GDM1 (cell line): Measurements from ENCODE around the gene SPRR2G.
"Not testable (repeated sequence)": the region's sequence is repeated elsewhere in the genome, so short reads cannot be mapped to it uniquely, and the experiment has no call there.

ENCODE experiments used
- DNase-seq: peaks from one replicate; lab custom pipeline; 2025; lab: John Stamatoyannopoulos, UW

The SPRR2G gene

DNA sequence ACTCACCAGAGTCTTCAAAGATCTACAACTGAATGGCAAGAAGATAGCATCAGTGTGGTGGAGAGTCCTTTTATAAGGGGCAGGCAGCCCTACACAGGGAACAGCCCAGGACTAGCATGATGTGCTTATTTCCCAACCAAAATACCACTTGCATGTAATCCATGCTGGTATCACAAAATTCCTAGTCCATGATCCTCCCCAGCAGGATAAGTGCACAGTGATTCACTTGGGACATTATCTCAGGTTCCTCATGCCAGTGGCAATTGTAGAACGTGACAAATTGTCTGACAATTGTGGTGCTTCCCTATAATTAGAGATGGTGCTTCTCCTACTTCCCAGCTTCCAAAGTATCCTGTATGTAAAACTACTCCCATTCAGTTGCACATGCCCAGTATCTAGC, at the start of gene SPRR2G:
Gene SPRR2G, minus strand, starts transcription at position 45 of the 400 bp plus-strand sequence. CDS start 780 bp downstream, outside the sequence.
- DNase-seq = no peak

DNA sequence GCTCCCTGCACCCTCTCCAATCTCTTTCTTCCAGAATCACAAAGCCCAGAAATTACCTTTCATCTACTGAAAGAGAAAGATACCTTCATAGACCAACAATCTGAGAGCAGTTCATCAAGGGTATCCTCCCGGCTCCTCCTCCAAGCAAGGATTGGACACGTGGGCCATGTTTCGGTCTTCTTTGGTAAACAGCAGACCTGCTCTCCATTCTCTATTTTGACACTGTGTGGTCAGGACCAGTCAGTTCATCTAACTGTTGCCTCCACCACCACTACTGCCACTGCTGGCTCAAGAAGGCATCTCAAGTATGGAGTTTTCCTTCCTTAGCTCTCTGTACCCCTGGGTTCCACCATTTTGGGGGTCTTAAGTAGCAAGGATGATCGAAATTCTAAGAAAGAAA, 44.5 kb upstream of the SPRR2G start:
- no peak for DNase-seq

DNA sequence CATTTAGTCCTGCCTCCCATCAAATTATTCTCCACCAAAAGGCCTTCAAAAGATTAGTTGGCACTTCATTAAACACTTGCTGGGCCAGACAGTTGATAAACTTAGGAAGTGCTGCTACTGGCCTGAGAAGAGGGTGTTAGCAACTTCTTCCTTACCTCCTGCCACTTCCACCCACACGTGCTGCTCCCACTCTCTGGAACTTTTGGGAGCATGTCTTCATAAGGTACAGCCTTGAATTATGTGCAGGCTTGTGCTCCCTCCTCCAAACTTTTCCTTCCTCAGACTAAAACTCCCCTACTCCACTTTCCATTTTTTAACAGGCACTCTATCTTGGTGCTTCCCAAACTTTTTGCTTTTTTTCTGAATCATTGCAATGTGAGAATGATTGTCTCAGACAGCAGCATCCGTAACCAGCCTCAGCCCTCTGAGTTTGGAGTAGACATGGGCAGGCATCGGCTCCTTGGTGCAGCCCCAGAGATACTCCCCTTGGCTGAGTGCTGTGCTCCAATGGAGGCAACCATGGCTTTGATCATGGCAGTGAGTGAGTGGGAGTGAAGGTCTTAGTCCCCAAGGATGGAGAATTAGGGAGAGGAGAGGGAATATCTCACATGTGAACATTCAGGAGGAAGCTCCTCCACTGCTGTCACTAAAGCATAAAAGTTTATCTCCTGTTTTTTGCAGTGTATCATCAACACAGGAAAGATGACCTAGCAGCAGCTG, 43.8 kb upstream of the SPRR2G start:
- DNase-seq = no peak

DNA sequence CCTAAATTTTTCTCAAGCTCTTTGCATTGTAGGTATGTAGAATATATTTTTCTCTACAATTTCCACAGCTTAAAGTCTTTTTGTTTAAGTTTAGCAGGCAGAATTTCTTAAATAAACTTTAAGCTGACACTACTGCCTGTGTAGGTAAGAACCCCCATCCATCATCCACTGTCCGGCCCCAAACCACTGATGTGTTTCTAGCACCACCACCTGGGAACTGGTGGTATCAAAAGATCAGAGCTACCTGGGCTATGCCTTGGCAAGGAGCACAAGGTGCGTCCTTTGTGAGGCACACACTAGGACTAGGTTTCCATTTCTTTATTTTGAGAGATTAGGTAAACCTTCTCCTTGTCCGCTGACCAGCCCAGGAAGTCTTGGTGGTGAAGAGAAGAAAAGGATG, 42.0 kb upstream of the SPRR2G start:
- DNase-seq = no peak

DNA sequence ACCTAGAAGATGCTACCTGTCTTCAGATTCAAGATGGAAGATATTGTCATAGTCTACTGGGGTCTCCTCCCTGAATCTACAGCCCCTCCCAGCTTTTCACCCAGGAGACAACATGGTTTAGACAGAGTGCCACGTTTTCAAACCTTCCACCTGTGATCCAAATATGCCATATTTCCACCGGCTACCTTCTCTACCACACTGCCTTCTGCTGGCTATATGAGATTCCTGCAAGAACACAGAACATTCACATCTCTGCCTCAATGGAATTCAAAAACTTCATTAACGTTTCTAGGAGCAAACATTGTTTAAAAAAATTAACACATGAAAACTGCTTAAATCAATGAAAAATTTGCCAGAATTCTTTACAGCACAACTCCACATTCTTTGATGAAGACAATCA, 39.7 kb upstream of the SPRR2G start:
- no peak for DNase-seq

DNA sequence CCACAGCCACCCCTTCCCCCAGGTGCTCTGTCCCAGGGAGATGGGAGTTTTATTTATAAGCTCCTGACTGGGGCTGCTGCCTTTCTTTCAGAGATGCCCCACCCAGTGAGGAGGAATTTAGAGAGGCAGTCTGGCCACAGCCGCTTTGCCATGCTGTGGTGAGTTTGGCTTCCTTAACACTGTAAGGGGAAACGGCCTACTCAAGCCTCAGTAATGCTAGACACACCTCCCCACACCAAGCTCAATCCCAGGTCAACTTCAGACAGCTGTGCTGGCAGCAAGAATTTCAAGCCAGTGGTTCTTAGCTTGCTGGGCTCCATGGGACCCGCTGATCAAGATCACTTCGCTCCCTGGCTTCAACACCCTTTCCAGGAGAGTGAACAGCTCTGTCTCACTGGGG, 37.6 kb upstream of the SPRR2G start:
- not testable (repeated sequence) for DNase-seq

DNA sequence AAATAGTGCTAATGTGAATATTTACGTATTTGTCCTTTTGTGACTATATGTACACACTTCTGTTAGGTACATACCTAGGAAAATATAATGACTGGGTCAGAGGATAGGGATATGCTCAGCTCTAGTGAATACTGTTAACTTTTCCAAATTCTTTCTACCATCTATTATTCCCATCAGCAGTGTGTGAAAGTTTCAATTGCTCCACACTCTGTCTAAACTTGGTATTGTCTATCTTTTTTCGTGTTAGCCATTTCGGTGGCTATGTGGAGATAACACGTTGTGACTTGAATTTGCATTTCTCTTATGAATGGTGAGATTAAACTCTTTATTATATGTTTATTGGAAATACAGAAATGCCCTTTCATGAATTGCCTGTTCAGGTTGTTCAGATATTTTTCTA, 29.9 kb upstream of the SPRR2G start:
- no peak for DNase-seq

DNA sequence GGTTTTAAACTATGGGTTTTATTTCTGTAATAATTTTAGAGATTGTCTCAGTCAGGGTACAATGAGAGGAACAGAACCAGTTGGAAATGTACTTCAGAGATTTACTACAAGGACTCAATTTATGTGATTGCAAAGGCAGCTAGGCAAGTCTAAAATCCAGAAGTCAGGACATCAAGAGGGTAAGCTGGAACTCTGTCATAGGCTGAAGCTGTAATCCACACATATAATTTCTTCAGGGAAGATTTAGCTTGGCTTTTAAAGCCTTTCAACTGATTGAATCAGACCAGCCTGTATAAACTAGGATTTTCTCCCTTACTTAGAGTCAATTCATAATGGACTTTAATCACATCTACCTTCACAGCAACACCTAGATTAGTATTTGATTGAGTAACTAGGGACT, 28.2 kb upstream of the SPRR2G start:
- DNase-seq = no peak

DNA sequence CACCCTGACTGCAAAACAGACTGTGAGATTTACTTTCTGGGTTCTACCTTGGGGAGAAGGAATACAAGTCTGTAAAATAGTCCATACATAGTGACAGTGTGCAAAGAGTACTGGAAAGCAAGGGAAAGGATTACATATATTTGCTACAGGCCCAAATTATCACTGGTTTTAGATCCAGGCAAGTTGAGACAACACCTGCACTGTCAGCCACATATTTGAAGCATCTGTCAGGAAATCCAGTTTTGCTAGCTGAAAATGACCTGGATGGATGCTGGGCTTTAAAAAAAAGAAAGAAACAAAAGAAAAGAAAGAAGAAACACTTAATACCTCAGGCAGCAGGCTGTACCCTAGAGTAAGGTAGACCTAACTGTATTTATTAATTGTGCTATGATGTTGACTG, 23.9 kb upstream of the SPRR2G start:
- no peak for DNase-seq

DNA sequence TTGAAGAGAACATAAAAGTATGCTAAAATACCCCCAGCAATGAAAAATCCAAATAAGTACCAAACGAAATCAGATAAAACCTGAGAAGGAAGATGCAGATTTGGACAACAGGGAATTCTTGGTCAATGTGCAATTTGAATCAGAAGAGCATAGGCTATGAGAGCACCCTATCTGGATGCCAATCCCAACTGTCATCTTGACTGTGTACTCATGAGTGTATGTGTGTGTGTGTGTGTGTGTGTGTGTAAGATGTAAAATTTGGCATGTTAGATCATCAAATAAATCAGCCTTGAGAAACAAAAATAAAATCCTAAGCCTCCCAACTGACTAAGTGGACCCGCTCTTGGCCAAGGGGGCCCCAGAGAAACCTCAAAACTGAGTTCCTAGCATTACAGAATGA, 18.0 kb upstream of the SPRR2G start:
- DNase-seq = no peak

DNA sequence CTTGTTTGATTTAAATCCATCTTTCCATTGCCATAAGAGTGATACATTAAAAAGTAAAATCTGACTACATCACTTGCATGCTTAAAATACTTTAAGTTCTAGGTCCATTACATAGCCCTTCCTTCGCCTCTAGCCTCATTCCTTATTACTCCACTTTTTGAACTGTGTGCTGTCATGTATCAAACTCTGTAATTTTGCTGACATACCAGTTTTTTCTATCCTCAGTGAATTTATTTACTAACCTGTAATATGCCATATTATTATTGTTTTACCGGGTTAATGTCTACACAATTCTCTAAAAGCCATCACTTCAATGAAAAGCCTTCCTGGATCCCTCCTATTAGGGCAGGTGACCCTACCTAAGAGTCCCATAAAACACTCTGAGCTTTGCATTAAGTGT, 4.9 kb upstream of the SPRR2G start:
- no peak for DNase-seq

DNA sequence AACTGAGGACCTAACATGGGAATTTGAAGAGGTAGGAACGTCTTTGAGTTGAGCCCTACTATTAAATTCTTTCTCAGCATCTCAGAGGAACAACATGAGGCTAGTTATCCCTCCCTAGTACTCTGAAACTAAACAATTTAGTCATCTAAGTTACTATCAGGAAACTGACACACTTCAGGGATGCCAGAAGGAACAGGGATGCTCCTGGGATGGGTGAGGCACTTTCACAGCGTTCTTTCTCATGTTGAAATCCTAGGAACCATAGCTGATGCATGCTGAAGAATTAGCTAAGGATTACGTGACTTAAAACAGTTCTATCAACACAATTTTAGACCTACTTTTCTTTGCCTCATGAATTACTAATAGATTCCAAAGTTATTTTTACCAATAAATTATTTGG, 1.8 kb upstream of the SPRR2G start:
- DNase-seq = no peak

DNA sequence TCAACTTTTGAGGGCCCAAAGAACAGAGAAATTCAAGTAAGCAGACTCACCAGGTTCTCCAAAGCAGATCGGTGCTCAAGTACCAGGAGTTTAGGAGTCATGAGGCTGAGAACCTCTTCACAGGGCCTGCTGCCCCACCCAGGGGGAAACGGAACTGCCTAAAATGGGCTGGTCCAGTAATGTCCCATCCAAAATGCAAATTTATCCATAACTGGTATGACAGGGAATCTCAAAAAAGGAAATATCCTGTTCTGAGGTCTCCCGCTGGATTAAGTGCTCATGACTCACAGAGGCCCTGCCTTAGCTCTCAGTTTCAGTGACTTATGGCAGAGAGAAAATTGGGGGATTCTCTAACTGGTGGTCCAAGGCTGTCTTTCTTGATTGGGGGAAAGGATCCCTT, 9.3 kb downstream of the SPRR2G start:
- DNase-seq = no peak

DNA sequence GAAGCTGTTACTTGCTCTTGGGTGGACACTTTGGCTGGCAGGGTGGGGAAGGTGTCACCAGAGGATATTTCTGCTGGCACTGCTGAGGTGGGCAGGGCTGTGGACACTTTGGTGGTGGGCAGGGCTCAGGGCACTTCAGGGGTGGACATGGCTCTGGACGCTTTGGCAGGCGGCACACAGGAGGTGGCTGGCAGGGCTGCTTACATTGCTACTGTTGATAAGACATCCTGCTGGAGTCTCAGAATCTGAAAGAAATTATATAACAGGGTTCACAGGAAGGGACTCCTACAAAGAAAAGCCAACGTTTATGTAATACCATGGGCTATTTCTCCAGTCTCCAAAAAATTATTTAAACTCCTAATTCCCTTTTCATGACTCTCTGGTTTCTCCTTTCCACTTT, 10.2 kb downstream of the SPRR2G start:
- no peak for DNase-seq

DNA sequence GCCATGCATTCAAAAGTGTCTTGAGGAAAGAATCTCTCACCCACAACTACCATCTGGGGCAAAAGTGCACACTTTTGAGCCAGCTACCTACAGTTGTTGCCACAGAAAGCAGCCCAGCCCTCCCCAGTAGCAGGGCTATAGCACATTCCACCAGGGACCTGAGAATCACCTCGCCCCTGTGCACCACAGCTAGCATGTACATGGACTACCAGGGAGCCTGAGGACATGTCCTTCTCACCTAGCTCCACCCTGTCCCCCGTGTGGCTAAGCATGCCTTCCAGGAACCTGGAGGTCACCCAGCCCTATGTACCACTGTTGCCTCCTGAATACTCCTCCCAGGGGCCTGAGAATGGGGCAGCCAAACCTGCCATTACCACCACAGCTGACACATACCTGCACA, 16.9 kb downstream of the SPRR2G start:
- no peak for DNase-seq

DNA sequence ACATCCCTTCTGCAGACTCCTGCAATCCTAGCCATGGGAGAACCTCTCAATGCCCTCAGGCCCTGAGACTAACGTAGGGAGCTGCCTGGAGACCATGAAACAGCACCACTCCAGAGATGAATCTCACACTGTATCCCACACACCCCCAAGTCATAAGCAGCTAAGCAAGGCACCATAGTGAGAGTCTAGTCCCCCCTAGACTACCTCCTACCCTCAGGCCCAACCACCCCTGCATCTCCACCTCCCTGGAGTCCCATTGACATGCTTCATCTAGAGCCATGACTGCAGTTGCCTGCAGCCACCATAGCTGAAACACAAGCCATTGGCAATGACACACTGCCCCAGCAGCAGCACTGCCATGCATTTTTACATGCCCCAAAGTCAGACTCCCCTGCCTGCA, 17.4 kb downstream of the SPRR2G start:
- DNase-seq = no peak

DNA sequence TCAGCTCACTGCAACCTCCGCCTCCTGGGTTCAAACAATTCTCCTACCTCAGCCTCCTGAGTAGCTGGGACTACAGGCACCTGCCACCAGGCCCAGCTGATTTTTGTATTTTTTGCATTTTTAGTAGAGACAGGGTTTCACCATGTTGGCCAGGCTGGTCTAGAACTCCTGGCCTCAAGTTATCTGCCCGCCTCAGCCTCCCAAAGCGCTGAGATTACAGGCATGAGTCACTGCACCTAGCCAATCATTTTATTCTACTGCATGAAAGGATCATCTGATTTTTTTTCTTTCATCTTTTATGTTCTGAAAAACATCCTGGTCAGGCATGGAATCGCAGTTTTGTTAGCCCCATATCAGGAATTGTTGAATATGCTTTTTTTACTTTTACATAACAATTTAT, 22.0 kb downstream of the SPRR2G start:
- DNase-seq = not testable (repeated sequence)

DNA sequence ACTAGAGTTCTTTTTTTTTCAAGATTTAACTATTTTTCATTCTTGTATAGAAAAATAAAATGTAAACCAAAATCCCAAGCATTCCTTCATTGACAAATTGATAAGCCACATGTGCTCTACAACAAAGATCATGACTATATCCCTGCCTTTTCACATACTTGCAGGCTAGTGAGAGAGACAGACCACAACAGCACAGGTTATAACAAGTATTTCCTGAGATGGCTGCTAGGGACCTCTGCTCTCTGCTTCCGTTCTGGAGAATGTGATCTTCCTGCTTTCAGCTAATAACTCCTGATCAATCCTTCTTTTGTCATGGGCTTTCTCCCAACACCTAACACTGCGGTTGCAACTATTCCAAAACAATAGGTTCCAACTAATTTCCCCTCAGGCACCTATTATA, 23.4 kb downstream of the SPRR2G start:
- no peak for DNase-seq

DNA sequence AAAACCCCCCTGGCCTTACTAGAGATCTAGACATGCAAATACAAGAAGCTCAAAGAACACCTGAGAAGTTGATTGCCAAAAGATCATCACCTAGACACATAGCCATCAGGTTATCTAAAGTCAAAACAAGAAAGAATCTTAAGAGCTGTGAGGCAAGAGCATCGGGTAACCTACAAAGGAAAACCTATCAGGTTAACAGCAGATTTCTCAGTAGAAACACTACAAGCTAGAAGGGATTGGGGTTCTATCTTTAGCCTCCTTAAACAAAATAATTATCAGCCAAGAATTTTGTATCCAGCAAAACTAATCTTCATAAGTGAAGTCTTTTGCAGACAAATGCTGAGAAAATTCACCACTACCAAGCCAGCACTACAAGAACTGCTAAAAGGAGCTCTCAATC, 25.2 kb downstream of the SPRR2G start:
- no peak for DNase-seq

DNA sequence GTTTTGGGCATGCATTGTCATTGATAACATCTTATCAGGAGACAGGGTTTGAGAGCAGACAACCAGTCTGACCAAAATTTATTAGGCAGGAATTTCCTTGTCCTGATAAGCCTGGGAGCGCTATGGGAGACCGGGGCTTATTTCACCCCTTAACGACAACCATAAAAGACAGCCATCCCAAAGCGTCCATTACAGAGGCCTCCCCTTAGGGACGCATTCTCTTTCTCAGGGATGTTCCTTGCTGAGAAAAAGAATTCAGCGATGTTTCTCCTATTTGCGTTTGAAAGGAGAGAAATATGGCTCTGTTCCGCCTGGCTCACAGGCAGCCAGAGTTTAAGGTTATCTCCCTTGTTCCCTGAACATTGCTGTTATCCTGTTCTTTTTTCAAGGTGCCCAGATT, 26.9 kb downstream of the SPRR2G start:
- not testable (repeated sequence) for DNase-seq

DNA sequence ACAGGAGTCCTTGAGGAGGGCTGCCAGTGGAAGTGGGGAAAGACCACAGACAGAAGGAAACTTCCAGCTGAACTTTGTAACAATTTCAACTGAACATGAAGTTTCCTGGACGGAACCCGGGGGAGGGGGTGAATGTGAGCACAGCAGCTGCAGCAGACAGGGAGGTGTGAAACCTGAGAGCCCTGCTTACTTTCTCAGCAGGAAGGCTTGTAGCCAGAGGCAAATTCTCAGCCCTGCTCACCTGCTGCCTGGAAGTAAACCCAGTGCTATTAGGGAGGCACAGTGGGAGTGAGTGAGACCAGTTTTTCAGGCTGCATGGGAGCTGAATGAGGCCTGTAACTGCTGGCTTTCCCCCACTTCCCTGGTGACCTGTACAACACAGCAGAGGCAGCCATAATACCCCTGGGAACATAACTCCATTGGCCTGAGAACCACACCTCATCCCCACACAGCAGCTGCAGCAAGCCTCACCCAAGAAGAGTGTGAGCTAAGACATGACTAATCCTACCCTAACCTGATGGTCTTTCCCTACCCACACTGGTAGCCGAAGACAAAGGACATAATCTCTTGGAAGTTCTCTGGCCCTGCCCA, 27.8 kb downstream of the SPRR2G start:
- DNase-seq = no peak

DNA sequence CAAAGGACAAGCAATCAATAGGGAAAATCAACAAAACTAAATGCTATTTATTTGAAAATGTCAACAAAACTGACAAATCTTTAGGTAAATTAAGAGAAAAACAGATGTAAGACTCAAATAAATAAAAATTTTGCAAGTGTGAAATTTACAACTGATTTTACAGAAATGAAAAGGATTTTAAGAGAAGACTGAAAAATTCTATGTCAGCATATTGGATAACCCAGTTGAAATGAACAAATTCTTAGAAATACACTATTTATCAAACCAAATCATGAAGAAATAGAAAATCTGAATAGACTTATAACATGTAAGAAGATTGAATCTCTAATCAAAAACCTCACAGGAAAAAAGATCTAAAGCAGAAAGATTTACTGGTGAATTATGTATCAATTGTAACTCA, 29.7 kb downstream of the SPRR2G start:
- no peak for DNase-seq

DNA sequence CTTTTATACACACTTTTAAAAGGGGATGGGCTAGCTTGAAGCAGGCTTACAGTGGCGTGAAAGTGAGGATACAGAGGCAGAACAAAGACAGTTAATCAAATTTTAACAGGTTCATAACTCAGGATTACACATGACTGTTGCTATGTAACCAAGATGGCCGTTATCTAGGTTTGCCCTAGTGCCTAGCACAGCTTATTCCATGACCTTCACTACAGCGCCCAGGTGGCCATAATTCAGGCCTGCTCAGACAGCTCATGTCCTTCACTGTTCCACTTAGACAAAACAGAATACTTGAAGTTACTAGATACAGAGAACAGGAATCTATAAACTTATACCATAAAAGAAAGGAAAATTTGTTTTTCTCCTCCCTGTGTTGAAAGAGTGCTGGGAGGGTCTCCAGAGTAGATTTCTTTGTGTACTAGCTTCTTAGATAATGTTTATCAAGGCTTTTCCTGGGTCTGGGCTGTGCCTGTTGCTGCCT, 31.2 kb downstream of the SPRR2G start:
- DNase-seq = no peak

DNA sequence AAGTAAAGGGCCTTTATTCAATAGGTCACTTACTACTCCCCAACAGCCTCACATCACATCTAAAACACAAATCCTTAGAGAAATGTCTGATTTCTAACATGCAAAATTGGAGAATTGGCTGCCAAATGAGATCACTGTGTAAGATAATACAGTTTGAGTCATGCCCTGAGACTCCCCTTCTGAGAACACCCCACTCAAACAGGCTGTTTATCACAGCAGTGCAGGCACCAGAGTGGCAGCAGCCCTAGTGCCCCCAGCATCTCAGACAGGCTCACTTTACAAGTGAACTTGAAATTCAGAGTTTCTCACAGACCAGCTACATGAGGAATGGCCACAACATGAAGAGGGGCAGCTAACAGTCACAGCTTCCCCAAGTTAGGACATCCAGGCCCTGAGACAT, 35.4 kb downstream of the SPRR2G start:
- not testable (repeated sequence) for DNase-seq
